ENCODE results near the gene OVCH1.
"Not testable (repeated sequence)": the region's sequence is repeated elsewhere in the genome, so short reads cannot be mapped to it uniquely, and the experiment has no call there.

The OVCH1 gene

DNA sequence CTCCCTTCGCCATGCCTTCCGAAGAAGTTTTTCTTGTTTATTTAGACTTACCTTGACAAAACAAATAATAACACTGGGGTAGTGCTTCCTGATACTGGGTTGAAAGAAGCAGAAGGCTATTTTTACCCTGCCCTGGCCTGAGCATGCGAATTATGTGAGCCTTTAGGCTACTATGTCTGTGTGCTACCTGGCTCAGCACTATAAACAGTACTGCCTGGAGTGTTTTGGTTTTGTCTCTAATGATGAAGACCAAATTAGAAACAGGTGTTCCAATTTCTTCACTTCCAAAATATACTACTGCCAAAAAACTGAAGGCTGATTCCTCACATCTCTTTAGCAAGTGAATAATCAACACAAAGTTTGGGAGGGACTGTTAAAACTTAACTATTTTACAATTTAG lies 7.6 kb upstream of the OVCH1 start:
- no peak for DNase-seq

DNA sequence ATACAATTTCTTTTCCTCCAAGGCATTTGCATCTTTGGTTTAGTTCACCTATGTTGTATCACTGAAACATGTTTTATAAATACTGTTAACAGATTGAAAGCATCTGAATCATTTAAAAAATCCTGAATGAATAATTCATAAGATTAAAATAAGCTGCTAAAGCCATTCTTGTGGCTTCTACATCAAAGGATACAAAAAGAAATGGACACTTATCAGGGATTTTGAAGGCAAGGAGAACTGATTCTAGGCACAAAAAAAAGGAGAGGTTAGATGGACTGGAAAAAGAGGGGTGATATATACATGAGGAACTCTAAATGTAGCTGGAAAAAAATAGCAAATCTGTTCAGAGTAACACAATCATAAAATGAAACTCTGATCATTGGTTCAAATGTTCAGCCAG lies 5.8 kb upstream of the OVCH1 start:
- DNase-seq: no peak

DNA sequence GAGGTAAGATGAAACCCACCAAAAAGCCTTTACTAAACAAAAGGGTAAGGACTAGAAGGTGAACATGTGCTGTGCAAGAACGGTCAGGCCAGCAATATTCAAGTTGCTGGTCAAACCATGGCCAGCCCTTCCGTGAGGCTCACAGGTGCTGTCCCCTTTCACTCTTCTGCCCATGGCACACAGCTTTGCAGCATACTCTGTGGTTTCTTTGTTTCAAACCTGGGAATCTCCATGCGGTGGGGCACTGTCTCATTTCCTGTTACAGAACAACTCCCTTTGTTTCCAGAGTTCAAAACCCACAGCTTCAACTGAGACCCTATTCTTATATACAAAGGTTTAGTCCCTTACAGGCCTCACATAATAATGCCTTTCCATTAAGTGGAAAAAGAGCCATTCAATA lies 1.7 kb upstream of the OVCH1 start:
- no peak for DNase-seq

DNA sequence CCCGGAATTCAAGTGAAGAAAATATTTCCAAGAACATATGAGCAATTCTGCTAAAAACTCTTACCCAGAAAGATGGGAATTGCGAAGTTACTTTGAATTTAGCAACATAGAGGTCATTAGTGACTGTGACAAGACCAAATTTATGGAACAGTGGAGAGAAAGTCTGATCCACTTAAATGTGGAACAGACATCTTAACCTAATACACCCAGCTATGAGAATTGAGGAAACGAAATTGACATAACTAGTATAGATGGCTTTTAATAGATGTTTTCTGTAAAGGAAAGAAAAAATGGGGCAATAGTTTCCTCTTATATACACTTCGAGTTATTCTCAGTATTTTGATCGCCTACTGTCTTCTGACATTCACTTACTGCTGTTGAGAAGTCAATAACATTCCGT lies 4.6 kb downstream of the OVCH1 start:
- no peak for DNase-seq

DNA sequence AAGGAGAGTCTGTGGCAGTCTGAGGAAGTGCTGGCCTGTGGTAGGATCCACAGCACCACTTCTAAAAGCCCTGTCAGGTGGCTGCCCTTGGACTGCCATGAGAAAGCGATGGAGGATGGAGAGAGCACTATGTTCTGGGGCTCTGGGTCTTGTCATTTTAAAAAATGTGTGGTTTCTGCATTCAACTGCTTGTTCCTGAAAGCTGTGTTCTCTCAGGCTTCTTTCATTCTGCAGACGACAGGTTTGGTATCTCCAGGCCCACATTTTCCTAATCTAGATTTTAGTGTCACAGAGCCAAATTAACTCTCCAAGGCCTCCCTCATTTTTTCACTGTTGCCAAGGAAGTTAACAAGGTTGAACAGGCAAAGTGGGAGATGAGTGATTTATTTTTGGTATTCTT lies 10.5 kb downstream of the OVCH1 start:
- peak in 5 of 56 donors; percentile 3 to 23 (median 14) for DNase-seq

DNA sequence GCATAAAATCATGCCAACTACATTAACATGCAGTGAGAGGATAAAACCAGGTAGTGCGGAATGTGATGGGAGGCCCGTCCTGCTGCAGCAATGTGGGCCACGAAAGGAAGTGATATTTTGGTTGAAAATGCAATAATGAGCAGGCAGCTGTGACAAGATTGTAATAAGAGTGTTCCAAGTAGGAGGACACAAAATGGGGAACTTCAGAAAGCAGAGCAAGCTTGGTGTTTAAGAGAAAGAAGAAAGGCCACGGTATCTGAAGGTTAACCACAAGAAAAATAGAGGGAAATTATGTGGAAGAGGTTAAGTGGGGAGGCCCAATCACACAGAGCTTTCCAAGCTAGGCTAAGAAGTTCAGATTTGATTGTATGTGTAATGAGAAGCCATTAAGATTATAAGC lies 34.3 kb downstream of the OVCH1 start:
- DNase-seq: no peak

DNA sequence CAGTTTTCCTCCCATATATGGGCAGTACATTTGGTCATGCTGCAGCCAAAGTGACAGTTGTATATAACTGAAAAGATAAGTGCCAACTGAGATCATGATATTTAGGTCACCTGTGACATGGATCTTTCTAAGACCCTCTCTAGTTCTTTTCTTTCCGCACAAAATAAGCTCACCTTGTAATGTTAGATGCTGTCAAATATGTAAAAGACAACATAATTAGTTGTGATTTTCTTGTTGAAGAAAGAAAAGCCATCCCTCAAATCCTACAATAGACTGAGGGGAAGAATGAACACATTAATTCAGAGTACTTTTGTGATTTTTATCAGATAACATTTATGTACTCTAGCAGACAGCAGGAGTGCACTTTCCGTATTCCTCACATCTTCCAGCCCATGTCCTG lies 37.4 kb downstream of the OVCH1 start:
- DNase-seq: no peak

DNA sequence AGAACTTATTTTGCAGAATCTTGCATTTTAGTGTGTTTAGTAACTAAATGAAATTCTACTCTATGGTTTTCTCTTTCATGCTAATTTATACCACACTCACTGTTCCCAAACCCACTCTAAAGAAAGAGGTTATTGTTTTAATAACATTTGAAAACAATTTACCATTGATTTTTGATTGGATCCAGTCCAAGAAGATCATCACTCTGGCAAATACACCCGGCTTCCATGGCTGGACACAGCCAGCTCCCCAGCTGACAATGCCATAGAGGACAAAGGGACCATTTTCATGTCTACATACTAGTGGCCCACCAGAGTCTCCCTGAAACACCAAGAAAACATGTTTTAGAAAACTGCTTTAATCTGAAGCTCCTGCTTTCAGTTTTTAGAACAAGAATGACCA lies 42.4 kb downstream of the OVCH1 start:
- peak in 50 of 56 donors; percentile 4 to 76 (median 46) for DNase-seq

DNA sequence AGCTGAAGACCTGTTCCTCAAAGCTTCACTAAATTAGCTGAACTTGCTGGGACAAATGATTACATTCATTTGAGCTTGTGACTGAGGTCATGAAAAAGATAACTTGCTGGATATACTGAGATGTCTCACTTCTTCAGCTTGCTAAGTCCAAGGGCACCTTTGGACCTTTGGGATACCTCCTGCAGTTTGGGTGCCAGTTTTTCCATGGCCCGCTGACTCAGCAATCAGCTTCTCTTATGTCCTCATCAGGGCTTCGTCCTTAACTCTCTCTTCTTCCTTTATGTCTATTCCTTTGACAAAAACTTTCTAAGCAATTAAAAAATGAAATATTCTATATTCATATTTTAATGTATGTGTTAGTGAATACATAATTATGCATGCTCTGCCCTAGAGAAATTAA lies 45.6 kb downstream of the OVCH1 start:
- no peak for DNase-seq

DNA sequence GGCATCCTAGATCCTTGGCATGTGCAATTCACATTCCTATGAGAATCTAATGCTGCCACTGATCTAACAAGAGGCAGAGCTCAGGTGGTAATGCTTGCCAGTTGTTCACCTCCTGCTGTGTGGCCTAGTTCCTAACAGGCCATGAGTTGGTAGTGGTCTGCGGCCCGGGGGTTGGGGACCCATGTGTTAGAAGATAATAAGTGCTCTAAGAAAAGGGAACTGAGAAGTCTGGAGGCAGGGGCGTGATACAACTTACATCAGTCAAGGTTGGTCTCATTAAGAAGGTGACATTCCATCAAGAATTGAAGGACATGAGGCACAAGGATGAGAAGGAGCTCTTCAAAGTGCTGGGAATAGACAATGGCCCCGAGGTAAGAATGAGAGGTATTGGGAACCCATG lies 49.3 kb downstream of the OVCH1 start:
- DNase-seq: no peak

DNA sequence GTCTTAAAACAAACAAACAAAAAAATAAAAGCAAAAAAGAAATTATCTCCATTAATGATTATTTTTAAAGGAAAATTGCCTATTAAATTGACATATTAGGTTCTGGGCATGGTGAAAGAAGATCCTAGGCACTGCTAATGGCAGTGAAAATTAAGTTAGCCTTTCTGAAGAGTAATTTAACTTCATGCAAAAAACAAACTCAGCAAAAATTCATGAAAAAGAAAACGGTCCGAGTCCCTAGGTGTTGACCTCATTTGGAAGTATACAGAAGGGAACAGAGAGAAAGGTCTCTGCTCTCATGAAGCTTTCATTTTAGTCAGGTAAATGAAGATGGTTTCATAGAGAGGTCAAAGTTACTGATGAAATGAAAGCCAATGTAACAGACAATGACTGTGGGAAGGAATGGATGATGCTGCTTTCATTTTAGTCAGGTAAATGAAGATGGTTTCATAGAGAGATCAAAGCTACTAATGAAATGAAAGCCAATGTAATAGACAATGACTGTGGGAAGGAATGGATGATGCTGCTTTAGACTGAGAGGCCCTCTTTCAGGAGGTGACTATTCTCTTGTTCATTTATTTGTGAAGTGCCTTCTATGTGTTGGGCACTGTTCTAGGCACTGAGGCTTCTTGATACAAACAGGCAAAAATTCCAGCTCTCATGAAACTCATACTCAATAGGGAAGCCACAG lies 50.1 kb downstream of the OVCH1 start:
- no peak for DNase-seq

DNA sequence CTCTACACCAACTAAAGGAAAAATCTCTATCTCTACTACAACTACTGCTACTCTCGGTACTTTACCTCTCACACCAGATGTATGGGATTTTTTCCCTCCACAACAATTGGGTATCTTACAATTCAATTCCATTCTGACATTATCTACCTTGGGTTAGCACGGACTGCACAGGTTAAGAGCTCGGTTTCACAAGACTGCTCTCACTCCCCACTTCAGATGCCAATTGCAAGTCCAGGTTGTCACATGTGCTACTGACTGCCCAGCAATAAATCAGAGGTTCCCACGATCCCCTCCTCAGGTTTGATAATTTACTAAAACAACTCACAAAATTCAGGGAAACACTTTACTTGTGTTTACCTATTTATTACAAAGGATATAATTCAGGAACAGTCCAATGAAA lies 58.0 kb downstream of the OVCH1 start:
- DNase-seq: no peak

DNA sequence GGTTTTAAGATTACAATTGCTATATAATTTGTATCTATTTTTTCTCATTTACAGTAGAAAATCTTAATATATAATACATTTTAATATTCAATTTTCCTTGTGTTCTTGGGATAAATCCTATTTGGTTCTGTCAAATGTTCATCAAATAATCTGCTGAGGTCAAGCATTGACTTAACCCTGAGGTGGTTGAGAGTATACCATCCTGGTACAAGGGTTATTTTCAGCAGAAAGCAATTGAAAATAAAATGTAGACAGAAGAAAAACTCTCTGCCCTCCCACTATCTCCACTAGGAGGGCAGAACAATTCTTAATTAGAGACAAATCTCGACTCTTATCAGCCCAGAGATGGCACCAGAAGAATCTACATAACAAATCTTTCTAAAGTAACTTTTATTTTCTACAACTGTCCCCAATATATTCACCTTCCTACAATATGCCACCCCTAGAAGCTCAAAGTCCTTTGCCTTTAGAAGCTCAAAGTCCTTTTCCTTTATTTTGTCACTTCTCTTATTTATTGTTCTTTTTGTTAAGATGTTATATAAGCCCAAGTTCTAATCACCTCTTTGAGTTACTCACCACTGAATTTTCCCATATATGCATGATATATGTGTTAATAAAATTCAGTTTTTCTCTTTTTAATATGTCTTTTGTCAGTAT lies 58.6 kb downstream of the OVCH1 start:
- no peak for DNase-seq

DNA sequence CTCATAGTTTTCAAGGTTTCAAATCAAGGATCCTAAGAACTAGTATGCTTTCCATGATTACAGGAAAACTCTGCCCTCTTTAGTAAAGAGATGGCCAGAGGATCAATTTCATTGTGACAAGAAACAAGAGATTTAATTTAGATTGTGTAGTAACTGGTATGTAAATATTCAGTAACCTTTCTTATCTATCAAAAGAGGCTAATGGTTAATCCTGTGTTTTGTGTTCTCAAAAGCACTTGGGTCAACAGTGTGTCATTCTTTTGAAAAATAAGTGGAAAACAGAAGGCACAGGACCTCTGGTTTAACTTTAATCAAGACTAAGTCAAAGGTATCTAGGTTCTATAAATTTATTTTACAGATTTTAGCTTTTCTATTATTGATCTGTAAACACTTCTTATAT lies 59.9 kb downstream of the OVCH1 start:
- DNase-seq: no peak

DNA sequence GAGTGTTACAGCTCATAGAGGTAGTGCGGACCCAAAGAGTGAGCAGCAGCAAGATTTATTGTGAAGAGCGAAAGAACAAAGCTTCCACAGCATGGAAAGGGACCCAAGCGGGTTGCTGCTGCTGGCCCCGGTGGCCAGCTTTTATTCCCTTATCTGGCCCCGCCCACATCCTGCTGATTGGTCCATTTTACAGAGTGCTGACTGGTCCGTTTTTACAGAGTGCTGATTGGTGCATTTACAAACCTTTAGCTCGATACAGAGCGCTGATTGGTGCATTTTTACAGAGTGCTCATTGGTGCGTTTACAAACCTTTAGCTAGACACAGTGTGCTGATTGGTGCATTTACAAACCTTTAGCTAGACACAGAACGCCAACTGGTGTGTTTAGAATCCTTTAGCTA lies 60.7 kb downstream of the OVCH1 start:
- DNase-seq: not testable (repeated sequence)

DNA sequence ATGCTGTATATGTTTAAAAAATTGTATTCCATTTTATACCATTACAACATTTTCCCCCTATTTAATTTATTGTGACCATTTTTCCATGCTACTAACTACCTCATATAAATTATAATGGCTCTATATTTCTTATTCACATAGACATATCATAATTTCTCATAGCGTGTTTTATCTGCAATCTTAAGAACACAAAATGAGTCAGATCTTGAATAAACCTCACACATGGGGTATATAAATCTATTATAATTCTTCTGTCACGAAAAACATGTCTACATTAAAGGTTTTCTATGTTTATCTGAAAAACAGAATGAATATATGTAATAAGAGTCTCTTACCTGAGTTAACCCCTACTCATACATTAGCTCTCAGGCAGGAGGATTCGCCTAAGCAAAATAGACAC lies 66.0 kb downstream of the OVCH1 start:
- DNase-seq: no peak

DNA sequence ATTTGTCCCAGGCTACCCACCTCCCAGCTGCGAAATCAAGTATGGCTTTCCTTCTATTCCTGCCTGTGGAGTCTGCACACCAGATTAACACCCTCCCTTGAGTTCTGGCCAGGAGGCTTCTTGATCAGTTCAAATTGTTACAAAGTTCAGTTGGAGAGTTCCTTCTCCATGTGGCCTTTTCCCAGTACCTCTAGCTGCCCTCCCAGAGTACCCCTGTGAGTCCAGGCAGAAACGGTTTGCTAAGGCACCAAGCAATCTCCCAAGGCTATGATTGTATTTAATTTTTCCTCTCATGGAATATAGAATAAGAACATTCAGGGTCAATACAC lies 66.8 kb downstream of the OVCH1 start:
- DNase-seq: no peak

DNA sequence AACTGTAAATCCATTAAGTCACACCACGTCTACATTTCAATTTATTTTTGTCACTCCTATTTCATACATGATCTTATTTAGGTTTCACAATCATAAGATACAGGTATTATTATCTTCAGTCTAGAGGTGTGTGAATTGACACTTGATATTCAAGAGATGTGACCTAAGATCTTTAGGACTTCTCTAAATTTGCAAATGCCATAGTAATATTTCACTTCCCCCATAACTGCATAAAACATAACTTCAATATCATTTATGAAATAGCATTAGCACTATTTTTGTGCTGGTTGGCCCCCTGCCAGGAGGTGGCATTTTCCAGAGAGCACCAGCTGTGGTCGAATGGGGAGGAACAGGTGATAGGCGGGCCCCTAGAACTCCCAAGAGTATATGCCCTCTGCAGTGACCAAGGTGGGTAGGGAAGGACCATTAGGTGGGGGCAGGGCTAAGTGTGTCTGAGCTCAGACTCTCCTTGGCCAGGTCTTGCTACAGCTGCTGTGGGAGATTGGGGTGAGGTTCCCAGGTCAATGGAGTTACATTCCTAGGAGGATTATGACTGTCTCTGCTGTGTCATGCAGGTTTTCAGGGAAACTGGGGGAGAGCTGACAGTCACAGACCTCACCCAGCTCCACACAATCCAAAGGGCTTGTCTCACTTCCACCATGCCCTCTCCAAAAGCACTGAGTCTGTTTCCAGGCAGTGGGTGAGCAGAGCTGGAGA lies 67.3 kb downstream of the OVCH1 start:
- DNase-seq: no peak

DNA sequence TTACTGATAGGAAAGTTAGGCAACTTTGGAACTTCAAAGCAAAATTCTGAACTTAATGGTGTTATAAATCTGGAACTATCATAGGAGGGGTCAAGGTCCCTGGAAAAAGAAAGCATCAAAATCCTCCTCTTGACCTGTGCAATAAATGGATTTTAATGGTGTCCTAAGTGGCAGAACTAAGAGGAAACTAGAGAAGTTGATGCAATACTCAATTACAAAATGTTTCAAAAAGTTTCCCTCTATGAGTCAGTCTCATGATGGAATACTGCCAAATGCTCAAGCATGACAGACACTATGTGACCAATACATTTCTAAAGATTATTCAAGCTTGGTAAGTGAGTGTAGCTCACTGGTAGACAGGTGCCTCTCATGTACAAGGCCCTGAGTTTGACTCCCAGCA lies 68.9 kb downstream of the OVCH1 start:
- no peak for DNase-seq

DNA sequence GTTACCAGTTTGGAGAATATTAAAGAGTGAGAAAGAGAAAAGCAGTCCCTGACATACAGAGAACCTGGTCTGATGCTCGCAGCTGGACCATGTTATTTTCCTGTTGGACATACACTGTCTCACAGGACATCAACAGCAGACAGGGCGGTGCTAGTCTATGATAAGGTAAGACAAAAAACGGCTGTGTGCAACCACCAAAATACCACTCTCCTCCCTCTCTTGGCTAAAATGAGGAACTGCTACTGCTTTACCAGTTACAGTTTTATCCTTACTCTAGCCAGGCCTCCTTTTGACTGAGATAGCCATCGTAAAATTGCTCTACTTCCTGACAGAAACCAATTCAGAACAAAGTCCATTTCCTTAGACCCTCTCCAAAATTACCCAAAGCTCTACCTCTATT lies 69.5 kb downstream of the OVCH1 start:
- no peak for DNase-seq

DNA sequence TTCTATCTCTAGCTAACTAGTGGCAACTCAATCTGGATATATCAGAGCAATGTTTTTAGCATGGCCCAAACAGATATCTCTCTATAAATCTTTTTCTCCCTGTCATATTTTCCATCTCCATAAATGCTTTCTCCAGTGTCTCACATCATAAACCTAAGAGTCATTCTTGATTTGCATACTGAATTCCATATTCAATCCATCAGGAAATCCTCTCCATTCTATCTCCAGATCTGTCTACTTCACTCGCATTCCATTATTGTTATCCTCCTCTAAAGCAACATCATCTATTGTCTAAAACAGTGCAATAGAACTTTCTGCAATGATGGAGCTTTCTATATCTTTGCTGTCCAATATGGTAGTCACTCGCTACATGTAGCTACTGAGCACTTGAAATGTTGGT lies 71.0 kb downstream of the OVCH1 start:
- DNase-seq: no peak

DNA sequence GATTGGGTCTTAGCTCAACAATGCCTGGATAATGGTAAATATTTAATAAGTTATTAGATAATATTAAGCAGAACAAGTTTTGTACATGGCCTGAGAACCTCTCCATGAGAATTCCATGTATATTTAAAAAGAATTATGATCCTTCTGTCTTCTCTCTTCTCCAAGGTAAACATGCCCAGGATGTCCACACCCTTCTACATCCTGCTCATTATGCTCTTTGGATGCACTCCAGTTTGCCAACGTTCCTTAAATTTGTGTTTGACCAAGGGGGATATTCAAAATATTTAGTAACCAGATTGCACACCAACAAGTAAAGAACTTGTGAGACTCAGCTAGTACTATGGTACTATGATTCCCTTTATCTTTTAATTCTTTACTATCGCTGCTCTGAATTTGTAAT lies 71.8 kb downstream of the OVCH1 start:
- DNase-seq: no peak

DNA sequence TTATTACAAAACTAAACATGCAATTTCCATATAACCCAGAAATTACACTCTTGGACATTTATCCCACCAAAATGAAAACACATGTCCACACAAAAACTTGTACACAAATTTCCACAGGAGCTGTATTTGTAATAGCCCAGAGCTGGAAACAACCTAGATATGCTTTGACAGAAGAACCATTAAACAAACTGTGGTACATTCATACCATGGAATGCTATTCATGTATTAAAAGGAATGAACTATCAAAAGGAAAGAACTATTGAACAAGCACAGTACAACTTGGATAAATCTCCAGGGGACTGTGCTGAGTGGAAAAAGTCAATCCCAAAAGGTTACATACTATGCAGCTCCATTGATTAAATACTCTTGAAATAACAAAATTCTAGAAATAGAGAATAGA lies 80.7 kb downstream of the OVCH1 start:
- DNase-seq: no peak
